Natural killer cell (primary cell): ENCODE data around the gene MRGPRD. TPM values are rescaled to one million over a fixed set of nuclear protein-coding genes. Genes with fewer than 3 reads are reported as not detected.

ENCODE experiments used
- ATAC-seq, 3 donors: fragments of 150-1000 bp in 2 of 3; fragments of 200-7000 bp in 1 of 3; cut with Tn5 transposase; 1 replicate in 1 of 3; 2 replicates in 2 of 3; pipeline ENCODE4 v1.10.0; 2021; ENCODE audit warnings: mild to moderate bottlenecking in 2 of 3, moderate library complexity in 2 of 3
- DNase-seq, 2 donors: peaks; one replicate each; pipeline versions ENCODE4 v3.0.0 to v3.0.0-alpha.2; 2013 to 2021; ENCODE audit warnings: mixed read lengths in 1 of 2
- H3K27ac ChIP-seq: one replicate; pipeline ENCODE4 v1.5.1; 2013; ENCODE audit warnings: mild to moderate bottlenecking, low read length
- H3K27me3 ChIP-seq: one replicate; pipeline ENCODE4 v1.6.1; 2013; ENCODE audit warnings: low read length; ENCODE audit not compliant: control insufficient read depth, insufficient read depth
- H3K36me3 ChIP-seq: one replicate; pipeline ENCODE4 v1.6.1; 2013; ENCODE audit warnings: low read length; ENCODE audit not compliant: control insufficient read depth, insufficient read depth
- H3K4me1 ChIP-seq: one replicate; pipeline ENCODE4 v1.6.1; 2013; ENCODE audit warnings: low read length; ENCODE audit not compliant: control insufficient read depth, insufficient read depth
- H3K4me3 ChIP-seq: one replicate; pipeline ENCODE4 v1.5.1; 2013; ENCODE audit warnings: low read length
- H3K9me3 ChIP-seq: one replicate; pipeline ENCODE4 v1.6.1; 2013; ENCODE audit warnings: low read length; ENCODE audit not compliant: control insufficient read depth, insufficient read depth
- H3K27ac Mint-ChIP-seq, 2 donors: one replicate each; pipeline ENCODE4 v1.8.0; 2022; ENCODE audit warnings: mild to moderate bottlenecking in 2 of 2, mixed read lengths in 2 of 2, moderate library complexity in 1 of 2
- H3K27me3 Mint-ChIP-seq, 2 donors: one replicate each; pipeline ENCODE4 v1.8.0; 2022; ENCODE audit warnings: low read depth in 2 of 2, mixed read lengths in 2 of 2
- H3K36me3 Mint-ChIP-seq: one replicate; pipeline ENCODE4 v1.8.0; 2022; ENCODE audit warnings: mixed read lengths
- H3K4me1 Mint-ChIP-seq, 2 donors: one replicate each; pipeline ENCODE4 v1.8.0; 2022; ENCODE audit warnings: mixed read lengths in 2 of 2
- H3K4me3 Mint-ChIP-seq: one replicate; pipeline ENCODE4 v1.8.0; 2022; ENCODE audit warnings: mild to moderate bottlenecking, moderate library complexity, mixed read lengths
- H3K9me3 Mint-ChIP-seq, 2 donors: one replicate each; pipeline ENCODE4 v1.8.0; 2022; ENCODE audit warnings: mixed read lengths in 2 of 2
- CTCF ChIP-seq: fragments of 200-600 bp; IDR thresholded peaks from one replicate; pipeline ENCODE4 v1.8.0; 2022; ENCODE audit warnings: antibody characterized with exemption
- WGBS: methylation state at CpG from one replicate; pipeline ENCODE4 v1.1.7; 2013; ENCODE audit warnings: missing lambda C conversion rate; ENCODE audit not compliant: insufficient coverage; 5-methylcytosine and 5-hydroxymethylcytosine counted together
- intact Hi-C: fragments of 100-400 bp; cut with micrococcal nuclease; formaldehyde crosslinking; loops from one replicate; pipeline ENCODE4 v1.14.2; 2022
- total RNA-seq, 4 donors: library from RNA; stranded (reverse); fragments of 120-200 nt in 1 of 4; gene quantifications; one replicate each; pipeline versions ENCODE4 v1.2.3 to v1.2.4, GENCODE V29; 2013 to 2022

MRGPRD gene
- total RNA-seq, 3 donors from 2014 or later (not counting 1 experiment from before 2014, with no cell fraction given) = not detected

DNA sequence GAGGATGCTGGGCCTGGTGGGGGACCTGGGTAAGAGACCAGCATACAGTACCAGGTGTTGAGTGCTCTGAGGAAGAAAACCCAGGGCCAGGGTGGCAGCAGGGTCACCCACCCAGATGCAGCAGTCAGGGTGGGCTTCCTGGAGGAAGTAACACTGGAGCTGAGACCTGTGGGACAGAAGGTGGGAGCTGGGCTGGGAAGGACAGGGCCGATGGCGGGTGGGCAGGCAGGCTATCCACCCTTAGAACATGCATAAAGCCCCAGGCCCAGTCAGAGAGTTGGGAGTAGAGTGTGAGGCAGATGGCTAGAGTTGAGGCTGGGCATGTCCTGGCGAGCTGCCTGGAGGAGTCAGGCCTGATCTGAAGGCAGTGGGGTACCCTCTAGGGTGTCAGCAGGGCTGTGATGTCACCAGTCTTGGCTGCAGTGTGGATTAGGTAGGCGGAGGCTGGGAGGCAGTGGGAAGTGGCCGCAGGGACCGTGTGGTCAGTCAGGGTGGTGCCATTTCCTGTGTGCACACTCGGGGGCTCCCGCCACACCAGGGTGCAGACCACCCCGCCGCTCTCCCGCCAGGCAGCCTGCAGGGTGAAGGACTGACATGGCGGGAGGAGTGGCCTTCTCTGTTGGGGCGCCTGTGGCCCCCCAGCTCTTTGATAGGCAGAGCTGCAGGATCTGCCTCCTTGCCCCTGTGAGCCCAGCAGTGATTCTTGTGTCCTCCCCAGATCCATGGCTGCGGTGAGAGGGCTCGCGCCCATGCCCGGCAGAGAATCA, 41.8 kb downstream of the MRGPRD start:
- H3K36me3 ChIP-seq = peaks cover 42% of the 10 kb centered on the region
- no peak for TF ChIP-seq CTCF
- Mint-ChIP-seq H3K27ac (no peak overlapping the region), H3K27me3 (no peaks in the 10 kb centered on the region), H3K4me1 (no peaks in the 10 kb centered on the region), H3K36me3 (no peaks in the 10 kb centered on the region), H3K4me3 (no peak overlapping the region), H3K9me3 (no peaks in the 10 kb centered on the region)
- 81% methylated on average over 17 of the region's 17 CpGs for WGBS
- no peak for ATAC-seq
- no peaks in the 10 kb centered on the region for H3K9me3 ChIP-seq
- no peak for DNase-seq
- no peaks in the 10 kb centered on the region for H3K27me3 ChIP-seq
- intact Hi-C loops = no loop called here
- no peak overlapping the region for H3K4me3 ChIP-seq
- no peak overlapping the region for H3K27ac ChIP-seq
- no peaks in the 10 kb centered on the region for H3K4me1 ChIP-seq

GRCh38 chr11:68938088-68938487, 42.7 kb downstream of the MRGPRD start:
- Histone ChIP-seq H3K27ac (no peak overlapping the region), H3K27me3 (no peaks in the 10 kb centered on the region), H3K4me3 (no peak overlapping the region), H3K4me1 (no peaks in the 10 kb centered on the region), H3K36me3 (peaks cover 42% of the 10 kb centered on the region), H3K9me3 (no peaks in the 10 kb centered on the region)
- DNase-seq = no peak
- no peaks in the 10 kb centered on the region for H3K4me1 Mint-ChIP-seq
- no peak overlapping the region for H3K4me3 Mint-ChIP-seq
- no peak for TF ChIP-seq CTCF
- no peak overlapping the region for H3K27ac Mint-ChIP-seq
- H3K27me3 Mint-ChIP-seq = no peaks in the 10 kb centered on the region
- ATAC-seq = no peak
- H3K36me3 Mint-ChIP-seq = no peaks in the 10 kb centered on the region
- H3K9me3 Mint-ChIP-seq = no peaks in the 10 kb centered on the region
- intact Hi-C loops = no loop called here
- WGBS = 97% methylated on average over 18 of the region's 18 CpGs

DNA sequence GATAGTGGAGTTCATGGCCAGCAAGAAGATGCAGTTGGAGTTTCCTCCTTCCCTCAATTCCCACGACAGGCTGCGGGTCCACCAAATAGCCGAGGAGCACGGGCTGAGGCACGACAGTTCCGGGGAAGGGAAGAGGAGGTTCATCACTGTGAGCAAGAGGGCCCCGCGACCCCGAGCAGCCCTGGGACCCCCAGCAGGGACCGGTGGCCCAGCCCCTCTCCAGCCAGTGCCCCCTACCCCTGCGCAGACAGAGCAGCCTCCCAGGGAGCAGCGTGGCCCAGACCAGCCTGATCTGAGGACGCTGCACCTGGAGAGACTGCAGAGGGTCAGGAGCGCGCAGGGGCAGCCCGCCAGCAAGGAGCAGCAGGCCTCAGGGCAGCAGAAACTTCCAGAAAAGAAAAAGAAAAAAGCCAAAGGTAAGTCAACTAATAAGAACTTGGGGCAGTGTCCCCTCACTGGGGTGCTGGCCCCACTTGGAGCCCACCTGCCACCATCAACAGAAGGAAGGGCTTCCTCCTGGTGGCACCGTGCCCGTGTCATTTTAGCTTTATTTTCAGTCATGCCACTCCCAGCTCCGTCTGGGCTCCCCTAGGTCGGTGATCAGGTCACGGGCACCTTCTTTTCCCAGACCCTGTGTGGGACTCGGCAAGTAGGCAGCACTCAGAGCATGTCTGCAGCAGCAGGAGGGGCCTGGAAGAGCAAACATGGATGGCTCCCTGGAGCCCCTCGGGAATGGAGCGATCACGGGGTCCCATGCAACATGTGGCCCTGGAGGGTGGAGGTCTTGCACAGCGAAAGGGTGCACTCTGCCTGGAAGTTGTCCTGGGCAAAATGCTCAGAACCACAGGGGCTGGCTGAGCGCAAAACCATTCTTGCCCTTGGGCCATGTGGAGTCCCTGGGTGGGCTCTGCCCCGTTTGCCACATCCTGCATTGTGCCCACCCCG, 43.8 kb downstream of the MRGPRD start:
- Histone ChIP-seq H3K4me3 (no peak overlapping the region), H3K36me3 (peaks cover 43% of the 10 kb centered on the region), H3K4me1 (no peaks in the 10 kb centered on the region), H3K27ac (no peak overlapping the region), H3K27me3 (no peaks in the 10 kb centered on the region), H3K9me3 (no peaks in the 10 kb centered on the region)
- 94% methylated on average over 29 of the region's 29 CpGs for WGBS
- Mint-ChIP-seq H3K4me1 (no peaks in the 10 kb centered on the region), H3K36me3 (no peaks in the 10 kb centered on the region), H3K9me3 (no peaks in the 10 kb centered on the region), H3K4me3 (no peak overlapping the region), H3K27ac (no peak overlapping the region), H3K27me3 (no peaks in the 10 kb centered on the region)
- no peak for ATAC-seq
- DNase-seq = no peak
- no peak for TF ChIP-seq CTCF
- intact Hi-C loops = no loop called here
